Measurements from ENCODE around the gene SLC24A4. TPM values are rescaled to one million over a fixed set of nuclear protein-coding genes. Genes with fewer than 3 reads are reported as not detected.

Gene SLC24A4
- total RNA-seq, 1 experiment from 2014 or later: 0.07 TPM

- no peaks in the 10 kb centered on the region for H3K36me3 ChIP-seq
- no peak for DNase-seq
- no peaks in the 10 kb centered on the region for H3K27me3 ChIP-seq
- no peaks in the 10 kb centered on the region for H3K9me3 ChIP-seq
- H3K4me3 ChIP-seq: no peak overlapping the region
Observed at GRCh38 chr14:92348154-92348553, 25.2 kb downstream of the SLC24A4 start.

GRCh38 chr14:92351750-92352149, 28.8 kb downstream of the SLC24A4 start:
- no peaks in the 10 kb centered on the region for H3K27me3 ChIP-seq
- no peak for DNase-seq
- no peak overlapping the region for H3K4me3 ChIP-seq
- H3K36me3 ChIP-seq: no peaks in the 10 kb centered on the region
- no peaks in the 10 kb centered on the region for H3K9me3 ChIP-seq

DNA sequence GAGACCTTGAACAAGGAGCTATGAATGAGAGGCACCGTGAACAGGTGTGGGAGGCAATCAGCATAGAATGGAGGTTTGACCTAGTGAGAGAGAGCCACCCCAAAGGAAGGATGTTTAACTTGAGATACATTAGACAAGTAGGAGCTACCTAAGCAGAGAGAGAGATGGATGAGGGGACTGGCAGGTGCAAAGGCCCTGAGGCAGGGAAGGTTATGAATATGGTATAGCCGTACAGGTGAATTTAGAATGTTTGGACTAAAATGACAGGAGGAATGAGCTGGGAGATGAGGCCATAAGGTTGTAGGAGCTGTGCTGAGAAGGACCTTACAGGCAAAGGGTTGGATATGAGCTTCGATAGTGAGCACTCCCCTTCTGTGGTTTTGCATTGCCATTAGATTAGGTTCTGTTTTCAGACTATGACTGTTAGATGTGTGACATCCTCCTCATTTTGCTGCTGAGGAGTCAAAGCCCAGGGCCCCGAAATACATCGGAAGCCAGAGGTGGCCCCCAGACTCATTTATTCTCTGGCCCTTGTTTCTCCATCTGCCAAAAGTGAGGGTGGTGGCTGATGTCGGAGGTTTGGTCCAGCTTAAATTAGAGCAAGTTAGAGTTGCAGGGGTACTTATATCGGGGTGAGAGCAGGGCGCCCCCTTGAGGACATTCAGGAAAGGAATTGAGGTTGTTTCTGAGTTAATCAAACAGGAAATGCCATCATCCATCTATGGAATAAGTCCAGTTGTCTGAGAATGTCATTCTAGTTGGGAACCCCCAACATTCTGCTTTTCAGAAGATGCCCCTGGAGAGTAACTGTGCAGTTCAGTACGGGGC, 29.4 kb downstream of the SLC24A4 start:
- DNase-seq: peak; percentile 6
- Histone ChIP-seq H3K9me3 (no peaks in the 10 kb centered on the region), H3K4me3 (no peak overlapping the region), H3K36me3 (no peaks in the 10 kb centered on the region), H3K27me3 (no peaks in the 10 kb centered on the region)

DNA sequence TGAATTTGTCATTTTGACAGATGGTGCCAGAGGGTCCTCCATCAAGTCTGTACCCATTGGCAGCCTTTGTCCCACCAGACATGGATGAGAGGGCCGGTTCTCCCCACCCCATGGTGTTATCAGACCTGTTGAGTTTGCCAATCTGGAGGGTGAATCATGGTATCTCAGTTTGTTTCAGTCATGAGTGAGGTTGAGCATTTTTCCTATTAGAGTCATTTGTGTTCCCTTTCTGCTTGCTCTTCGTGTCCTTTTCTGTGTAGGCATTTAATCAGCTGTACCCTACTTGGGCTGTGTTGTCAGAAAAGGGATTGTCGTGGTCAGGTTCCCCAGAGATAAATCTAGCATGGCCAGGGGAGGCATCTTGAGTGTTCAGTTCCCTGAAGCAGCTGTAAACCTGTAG, 30.5 kb downstream of the SLC24A4 start:
- Histone ChIP-seq H3K9me3 (no peaks in the 10 kb centered on the region), H3K4me3 (no peak overlapping the region), H3K36me3 (no peaks in the 10 kb centered on the region), H3K27me3 (no peaks in the 10 kb centered on the region)
- DNase-seq: no peak

DNA sequence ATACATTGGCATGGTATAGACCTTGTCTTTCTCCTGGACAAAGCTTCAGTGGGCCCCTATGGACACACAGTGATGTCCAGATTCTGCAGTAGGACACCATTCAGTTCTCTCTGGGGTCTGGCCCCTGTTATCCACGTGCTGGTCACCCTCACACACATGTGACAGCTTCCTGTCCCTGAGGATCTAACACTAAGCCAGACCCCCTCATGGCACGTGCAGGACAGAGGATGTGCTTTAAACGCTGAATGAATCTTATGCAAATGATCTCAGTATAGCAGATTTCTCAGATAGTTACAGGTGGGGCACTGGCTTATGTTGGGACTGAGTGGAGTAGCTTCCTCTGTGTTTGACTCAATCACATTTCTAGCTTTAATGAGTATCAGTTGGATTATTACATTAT, 33.7 kb downstream of the SLC24A4 start:
- DNase-seq: no peak
- no peak overlapping the region for H3K4me3 ChIP-seq
- no peaks in the 10 kb centered on the region for H3K36me3 ChIP-seq
- H3K9me3 ChIP-seq: no peaks in the 10 kb centered on the region
- H3K27me3 ChIP-seq: no peaks in the 10 kb centered on the region; the same call in 1 of the 2 replicates

DNA sequence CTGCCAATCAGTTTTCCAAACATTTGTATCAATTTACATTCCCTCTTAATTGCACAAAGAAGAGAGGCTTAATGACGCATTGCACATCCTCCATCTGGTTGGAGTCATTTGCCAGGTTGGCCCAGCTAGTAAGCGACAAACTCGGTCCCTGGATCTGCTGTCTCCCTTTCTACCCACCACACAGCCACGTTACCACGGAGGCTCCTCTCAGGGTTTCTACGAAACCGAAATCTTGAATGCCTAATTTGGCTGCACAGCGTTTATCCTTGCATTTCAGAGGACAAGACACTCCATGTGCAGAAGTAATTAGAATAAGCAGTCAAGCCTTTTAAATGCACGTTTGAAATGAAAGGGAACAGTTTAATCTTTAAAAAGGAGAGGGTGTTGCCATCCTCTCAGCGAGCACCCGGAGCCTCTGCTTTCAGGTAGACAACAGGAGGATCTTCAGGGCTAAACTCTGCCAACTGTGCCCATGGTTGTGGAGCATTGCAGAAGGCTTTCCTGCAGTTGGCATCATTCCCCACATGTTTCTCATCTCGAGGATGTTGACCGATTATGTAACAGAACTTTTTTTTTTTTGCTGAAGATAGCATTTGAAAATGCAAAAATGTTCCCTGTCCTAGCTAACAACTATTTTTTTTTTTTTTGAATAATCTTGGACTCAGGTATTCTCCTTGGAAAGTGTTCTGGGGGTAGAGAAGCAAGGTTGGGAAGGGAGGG, 37.8 kb downstream of the SLC24A4 start:
- no peaks in the 10 kb centered on the region for H3K9me3 ChIP-seq
- no peaks in the 10 kb centered on the region for H3K36me3 ChIP-seq
- no peak overlapping the region for H3K4me3 ChIP-seq
- DNase-seq: no peak
- no peaks in the 10 kb centered on the region; the same call in 1 of the 2 replicates for H3K27me3 ChIP-seq

GRCh38 chr14:92362781-92363235, 39.8 kb downstream of the SLC24A4 start:
- H3K27me3 ChIP-seq: no peaks in the 10 kb centered on the region; the same call in 1 of the 2 replicates
- no peaks in the 10 kb centered on the region for H3K36me3 ChIP-seq
- H3K9me3 ChIP-seq: no peaks in the 10 kb centered on the region
- peak; percentile 76 for DNase-seq
- H3K4me3 ChIP-seq: no peak overlapping the region

- H3K27me3 ChIP-seq: no peaks in the 10 kb centered on the region; the same call in 1 of the 2 replicates
Observed at GRCh38 chr14:92366237-92366636, 43.3 kb downstream of the SLC24A4 start.

GRCh38 chr14:92368001-92368400, 45.0 kb downstream of the SLC24A4 start:
- Histone ChIP-seq H3K9me3 (no peaks in the 10 kb centered on the region), H3K4me3 (no peak overlapping the region), H3K27me3 (no peaks in the 10 kb centered on the region), H3K36me3 (no peaks in the 10 kb centered on the region)
- no peak for DNase-seq

More at GRCh38 chr14:92366237-92366636, 43.3 kb downstream of the SLC24A4 start:
- DNase-seq: no peak
- Histone ChIP-seq H3K9me3 (no peaks in the 10 kb centered on the region), H3K36me3 (no peaks in the 10 kb centered on the region), H3K4me3 (no peak overlapping the region)

- H3K9me3 ChIP-seq: no peaks in the 10 kb centered on the region
- DNase-seq: no peak
- H3K36me3 ChIP-seq: no peaks in the 10 kb centered on the region
- H3K4me3 ChIP-seq: no peak overlapping the region
- H3K27me3 ChIP-seq: no peaks in the 10 kb centered on the region
Observed at GRCh38 chr14:92369097-92369496, 46.1 kb downstream of the SLC24A4 start.

- no peak overlapping the region for H3K4me3 ChIP-seq
- no peaks in the 10 kb centered on the region for H3K9me3 ChIP-seq
- no peaks in the 10 kb centered on the region for H3K27me3 ChIP-seq
- no peaks in the 10 kb centered on the region for H3K36me3 ChIP-seq
- no peak for DNase-seq
Observed at GRCh38 chr14:92372230-92372629, 49.3 kb downstream of the SLC24A4 start.

- no peak overlapping the region for H3K4me3 ChIP-seq
- no peaks in the 10 kb centered on the region for H3K36me3 ChIP-seq
- no peak for DNase-seq
- H3K27me3 ChIP-seq: no peaks in the 10 kb centered on the region
- H3K9me3 ChIP-seq: no peaks in the 10 kb centered on the region
Observed at GRCh38 chr14:92373336-92373735, 50.4 kb downstream of the SLC24A4 start.

- no peak for DNase-seq
- no peak overlapping the region for H3K4me3 ChIP-seq
- H3K36me3 ChIP-seq: no peaks in the 10 kb centered on the region
- no peaks in the 10 kb centered on the region for H3K27me3 ChIP-seq
- H3K9me3 ChIP-seq: no peaks in the 10 kb centered on the region
Observed at GRCh38 chr14:92380131-92380530, 57.2 kb downstream of the SLC24A4 start.

DNA sequence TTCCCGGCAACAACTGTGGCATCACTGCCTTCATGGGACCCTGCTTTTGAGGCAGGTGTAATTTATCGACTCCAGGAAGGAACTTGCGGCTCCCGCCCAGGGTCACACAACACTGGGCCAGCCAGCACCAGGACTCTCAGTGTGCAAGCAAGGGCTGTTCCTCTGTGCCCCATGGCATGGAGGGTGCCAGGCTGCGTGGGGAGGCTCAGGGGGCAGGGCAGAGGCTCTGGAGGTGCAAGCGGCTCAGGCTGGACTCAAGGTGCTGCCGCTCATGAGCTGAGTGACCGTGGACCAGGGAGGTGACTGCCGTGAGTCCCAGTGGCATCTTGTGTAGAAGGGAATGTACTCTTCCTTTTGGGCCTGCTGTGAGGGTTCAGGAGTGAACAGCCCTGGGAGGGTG, 57.6 kb downstream of the SLC24A4 start:
- no peak overlapping the region for H3K4me3 ChIP-seq
- H3K27me3 ChIP-seq: no peaks in the 10 kb centered on the region
- no peak for DNase-seq
- no peaks in the 10 kb centered on the region for H3K9me3 ChIP-seq
- no peaks in the 10 kb centered on the region for H3K36me3 ChIP-seq

DNA sequence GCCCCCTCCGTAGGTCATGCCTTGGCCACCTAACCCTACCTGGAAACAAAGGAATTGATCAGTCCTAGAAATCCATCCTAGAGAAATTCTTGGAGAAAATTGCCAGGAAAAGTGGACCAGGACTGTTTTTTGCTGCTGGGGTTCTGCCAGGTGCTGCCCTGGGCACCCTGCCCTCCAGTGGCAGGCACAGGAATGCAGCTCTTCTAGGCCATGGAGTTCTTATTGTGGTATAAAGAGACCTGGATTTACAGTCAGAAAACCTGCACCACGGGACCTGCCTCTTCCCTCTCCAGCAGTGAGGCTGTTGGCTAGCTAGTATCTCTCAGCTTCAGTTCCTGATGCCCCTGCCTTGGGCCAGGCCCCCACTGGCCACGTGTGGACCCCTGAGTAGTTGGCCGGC, 59.7 kb downstream of the SLC24A4 start:
- no peaks in the 10 kb centered on the region for H3K27me3 ChIP-seq
- no peaks in the 10 kb centered on the region for H3K9me3 ChIP-seq
- no peak overlapping the region for H3K4me3 ChIP-seq
- no peaks in the 10 kb centered on the region for H3K36me3 ChIP-seq
- DNase-seq: peak; percentile 26

DNA sequence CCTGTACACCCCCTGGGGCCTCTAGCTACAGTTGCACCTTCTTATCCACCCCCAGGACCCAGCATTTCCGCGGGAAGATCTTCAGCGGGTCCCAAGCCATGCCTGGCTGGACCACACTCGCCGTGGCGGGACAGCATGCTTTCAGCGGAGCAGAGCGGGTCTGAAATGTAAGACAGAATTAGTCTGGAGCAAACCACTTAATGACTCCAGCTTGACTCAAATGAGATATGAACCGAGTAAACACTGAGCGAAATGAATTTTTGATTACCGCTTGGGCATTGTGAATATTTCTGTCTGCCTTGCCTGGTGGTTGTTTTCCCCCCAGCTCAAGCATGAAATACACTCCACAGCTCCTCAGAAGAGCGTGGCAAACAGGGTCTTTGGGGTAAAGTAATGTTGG, 60.8 kb downstream of the SLC24A4 start:
- Histone ChIP-seq H3K9me3 (no peaks in the 10 kb centered on the region), H3K27me3 (no peaks in the 10 kb centered on the region), H3K4me3 (no peak overlapping the region), H3K36me3 (no peaks in the 10 kb centered on the region)
- no peak for DNase-seq

DNA sequence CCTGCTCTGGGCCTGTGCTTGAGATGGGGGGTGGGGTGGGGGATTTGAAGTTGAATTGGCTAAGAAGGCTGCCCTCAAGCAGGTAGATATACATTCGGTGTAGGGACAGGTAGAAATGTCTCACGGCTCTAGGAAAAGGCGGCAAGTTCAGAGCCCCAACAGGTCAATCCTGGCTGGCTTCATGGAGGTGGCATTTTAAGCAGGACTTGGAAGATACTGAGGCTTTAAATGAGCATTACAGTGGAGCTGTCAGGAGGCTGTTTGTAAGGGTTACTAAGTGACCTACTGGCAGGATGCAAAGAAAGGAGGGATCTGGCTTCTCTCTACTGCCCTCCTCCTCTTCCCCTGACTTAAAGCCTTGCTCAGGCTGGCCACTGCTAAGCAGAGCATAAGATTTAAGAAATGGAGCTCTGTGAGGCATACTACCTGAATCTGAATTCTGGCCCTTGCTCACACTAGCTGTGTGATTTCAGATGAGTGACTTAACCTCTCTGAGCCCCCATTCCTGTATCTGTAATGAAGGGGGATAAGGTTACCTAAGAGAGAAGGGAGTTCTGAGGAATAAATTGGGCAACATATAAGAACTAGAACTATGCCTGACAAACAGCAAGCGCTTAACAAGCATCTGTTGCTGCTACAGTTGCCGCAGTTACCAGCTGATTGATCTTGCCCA, 61.6 kb downstream of the SLC24A4 start:
- no peak for DNase-seq
- H3K9me3 ChIP-seq: no peaks in the 10 kb centered on the region
- H3K27me3 ChIP-seq: no peaks in the 10 kb centered on the region
- H3K4me3 ChIP-seq: no peak overlapping the region
- no peaks in the 10 kb centered on the region for H3K36me3 ChIP-seq
